ENCODE results near the gene HSD11B1. TPM values are rescaled to one million over a fixed set of nuclear protein-coding genes. Genes with fewer than 3 reads are reported as not detected.

The HSD11B1 gene
- total and polyA plus RNA-seq, 5 donors from 2014 or later: 0.38 to 0.74 (median 0.63) TPM

DNA sequence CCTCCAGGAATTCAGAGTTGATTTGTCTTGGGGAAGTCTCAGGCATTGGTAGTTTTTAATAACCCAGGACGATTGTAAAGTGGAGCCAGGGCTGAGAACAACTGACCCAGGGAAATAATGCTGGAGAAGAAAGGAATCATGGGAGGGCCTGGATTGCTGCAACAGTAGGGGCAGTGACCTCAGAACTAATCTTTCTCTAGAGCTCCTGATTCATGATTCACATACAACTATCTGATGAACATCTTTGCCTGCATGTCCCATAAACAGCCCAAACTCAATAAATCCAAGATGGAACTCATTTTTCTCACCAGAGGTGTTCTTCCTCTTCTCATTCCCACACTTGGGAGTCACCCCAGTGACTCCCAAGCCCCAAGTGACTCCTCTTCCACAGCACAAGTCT lies 37.5 kb upstream of the HSD11B1 start:
- H3K36me3 Mint-ChIP-seq: peaks cover 3% of the 10 kb centered on the region
- Histone ChIP-seq H3K9me3 (ENCODE audit: control insufficient read depth in 2 of 2, low read length in 2 of 2) (no peaks in the 10 kb centered on the region), H3K4me1 (ENCODE audit: control insufficient read depth, insufficient read depth, low read length, poor library complexity, severe bottlenecking) (no peaks in the 10 kb centered on the region), H3K27me3 (ENCODE audit: control insufficient read depth, insufficient read depth, low read length) (peaks cover 9% of the 10 kb centered on the region), H3K27ac (ENCODE audit: insufficient read depth, low read length, poor library complexity, severe bottlenecking) (no peak overlapping the region), H3K4me3 (ENCODE audit: low read depth, low read length) (no peak overlapping the region), H3K36me3 (ENCODE audit: control insufficient read depth, insufficient read depth, low read length) (no peaks in the 10 kb centered on the region)
- H3K4me1 Mint-ChIP-seq: peaks cover 0 to 4% (median 0%) of the 10 kb centered on the region in 4 donors
- no peak overlapping the region for H3K27ac Mint-ChIP-seq
- DNase-seq: no peak
- H3K9me3 Mint-ChIP-seq: peaks cover 0 to 3% (median 0%) of the 10 kb centered on the region in 7 donors
- peaks cover 10% of the 10 kb centered on the region for H3K27me3 Mint-ChIP-seq
- ATAC-seq (ENCODE audit: low read depth in 2 of 2): no peak
- H3K4me3 Mint-ChIP-seq: no peak overlapping the region

DNA sequence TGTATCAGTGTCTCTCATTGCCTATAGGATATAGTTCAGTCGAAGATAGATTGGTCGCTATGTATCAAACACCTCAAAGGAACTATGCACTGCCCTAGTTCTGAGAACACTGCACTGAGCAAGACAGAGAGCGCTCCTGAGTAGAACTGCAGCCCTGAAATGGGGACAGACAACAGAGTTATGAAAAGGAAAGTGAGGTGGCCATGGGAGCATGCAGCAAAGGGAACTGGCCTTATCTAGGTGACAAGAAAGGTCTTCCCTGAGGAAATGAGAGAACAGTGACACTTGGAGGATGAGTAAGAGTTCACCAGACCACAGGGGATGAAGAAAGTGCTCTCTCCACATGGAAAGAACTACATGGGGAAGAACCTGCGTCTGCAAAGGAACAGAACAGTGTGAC lies 36.9 kb upstream of the HSD11B1 start:
- Mint-ChIP-seq H3K27me3 (peaks cover 10% of the 10 kb centered on the region), H3K27ac (no peak overlapping the region), H3K4me3 (no peak overlapping the region), H3K9me3 (peaks cover 0 to 3% (median 0%) of the 10 kb centered on the region in 7 donors), H3K4me1 (peaks cover 0 to 4% (median under 1%) of the 10 kb centered on the region in 4 donors), H3K36me3 (peaks cover 3% of the 10 kb centered on the region)
- no peak for ATAC-seq (ENCODE audit: low read depth in 2 of 2)
- Histone ChIP-seq H3K27ac (ENCODE audit: insufficient read depth, low read length, poor library complexity, severe bottlenecking) (no peak overlapping the region), H3K4me3 (ENCODE audit: low read depth, low read length) (no peak overlapping the region), H3K4me1 (ENCODE audit: control insufficient read depth, insufficient read depth, low read length, poor library complexity, severe bottlenecking) (peaks cover under 1% of the 10 kb centered on the region), H3K9me3 (ENCODE audit: control insufficient read depth in 2 of 2, low read length in 2 of 2) (no peaks in the 10 kb centered on the region), H3K27me3 (ENCODE audit: control insufficient read depth, insufficient read depth, low read length) (peaks cover 10% of the 10 kb centered on the region), H3K36me3 (ENCODE audit: control insufficient read depth, insufficient read depth, low read length) (no peaks in the 10 kb centered on the region)
- no peak for DNase-seq

DNA sequence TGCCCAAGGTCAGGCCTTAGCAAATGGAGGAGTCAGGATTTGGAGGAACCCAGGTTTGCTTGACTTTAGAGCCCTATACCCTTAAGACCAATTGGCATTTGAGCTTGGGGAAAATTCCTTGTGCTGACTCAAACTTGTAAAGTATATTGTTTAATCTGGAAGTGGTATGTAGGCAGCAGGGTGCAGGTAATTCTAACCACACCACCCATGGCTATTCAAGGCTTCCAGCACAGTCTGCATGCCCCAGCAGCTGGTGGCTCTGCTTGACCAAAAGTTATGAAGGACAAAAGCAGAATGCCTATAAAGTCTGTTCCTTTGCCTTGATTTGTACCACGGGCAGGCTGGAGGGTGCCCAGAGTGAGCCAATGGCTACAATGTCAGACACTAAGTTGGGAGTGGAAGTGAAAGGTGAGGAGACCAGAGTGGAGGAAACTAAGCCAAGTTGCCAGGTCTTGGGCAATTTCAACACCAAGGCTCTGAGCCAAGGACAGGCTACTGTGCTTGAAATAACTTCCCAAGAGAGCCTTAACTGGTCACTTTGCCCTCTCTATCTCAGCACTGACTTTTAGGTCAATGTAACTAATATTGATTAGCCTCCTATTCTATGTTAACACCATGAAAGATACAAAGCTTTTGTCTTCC lies 34.1 kb upstream of the HSD11B1 start:
- Mint-ChIP-seq H3K4me1 (peaks cover 0 to 30% (median 21%) of the 10 kb centered on the region in 4 donors), H3K36me3 (no peaks in the 10 kb centered on the region), H3K27ac (no peak overlapping the region), H3K4me3 (no peak overlapping the region), H3K27me3 (peaks cover 27% of the 10 kb centered on the region), H3K9me3 (peaks cover 0 to 5% (median 0%) of the 10 kb centered on the region in 7 donors)
- H3K4me1 ChIP-seq (ENCODE audit: control insufficient read depth, insufficient read depth, low read length, poor library complexity, severe bottlenecking): peaks cover 18% of the 10 kb centered on the region
- H3K9me3 ChIP-seq (ENCODE audit: control insufficient read depth in 2 of 2, low read length in 2 of 2): no peaks in the 10 kb centered on the region
- H3K4me3 ChIP-seq (ENCODE audit: low read depth, low read length): no peak overlapping the region
- no peak for ATAC-seq (ENCODE audit: low read depth in 2 of 2)
- H3K27me3 ChIP-seq (ENCODE audit: control insufficient read depth, insufficient read depth, low read length): peaks cover 21% of the 10 kb centered on the region
- DNase-seq: no peak
- H3K27ac ChIP-seq (ENCODE audit: insufficient read depth, low read length, poor library complexity, severe bottlenecking): no peak overlapping the region
- no peaks in the 10 kb centered on the region for H3K36me3 ChIP-seq (ENCODE audit: control insufficient read depth, insufficient read depth, low read length)

DNA sequence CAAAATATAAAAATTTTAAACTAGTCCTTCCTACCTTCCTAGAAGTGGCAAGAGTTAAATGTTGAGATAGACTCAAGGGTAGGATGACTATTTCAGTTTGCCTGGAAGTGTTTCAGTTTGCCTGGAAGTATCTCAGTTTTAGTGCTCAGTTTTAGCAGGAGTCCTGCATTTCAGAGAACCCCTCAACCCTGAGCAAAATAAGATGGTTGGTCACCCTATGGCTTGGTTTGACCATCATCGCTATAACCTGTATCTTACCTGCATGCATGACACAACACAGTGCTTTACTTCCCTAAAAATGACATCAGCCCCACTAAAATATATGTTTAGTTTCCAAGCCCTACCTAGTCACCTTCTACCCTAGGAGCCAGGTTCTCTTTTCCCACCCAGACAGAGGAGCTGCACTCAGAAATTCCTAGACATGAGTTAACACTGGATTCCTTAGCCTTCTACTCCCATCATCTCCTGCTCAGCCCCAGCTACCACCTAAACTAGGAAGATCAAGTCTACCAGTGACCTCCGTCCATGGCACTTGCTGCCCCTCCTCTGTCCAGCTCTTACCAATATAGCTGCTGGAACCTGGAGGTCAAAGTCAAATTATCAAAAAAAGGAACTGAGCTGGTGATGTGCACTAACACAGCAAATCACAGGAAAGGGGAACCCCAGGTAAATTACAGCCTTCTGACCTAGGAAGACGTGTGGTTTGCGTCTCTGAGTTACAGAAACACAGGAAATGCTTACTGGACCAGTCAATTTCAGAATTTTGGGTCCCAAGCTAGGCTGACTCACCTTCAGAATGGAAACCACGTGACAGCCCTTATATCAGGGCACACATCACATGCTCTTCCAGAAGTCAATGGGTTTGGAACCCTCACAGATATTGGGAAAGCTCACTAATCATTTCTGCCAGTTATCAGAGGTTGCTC lies 31.7 kb upstream of the HSD11B1 start:
- Mint-ChIP-seq H3K4me1 (peaks cover 0 to 38% (median 23%) of the 10 kb centered on the region in 4 donors), H3K9me3 (peaks cover 0 to 8% (median 0%) of the 10 kb centered on the region in 7 donors), H3K4me3 (no peak overlapping the region), H3K27ac (no peak overlapping the region), H3K36me3 (no peaks in the 10 kb centered on the region), H3K27me3 (peaks cover 49% of the 10 kb centered on the region)
- no peaks in the 10 kb centered on the region for H3K9me3 ChIP-seq (ENCODE audit: control insufficient read depth in 2 of 2, low read length in 2 of 2)
- no peaks in the 10 kb centered on the region for H3K36me3 ChIP-seq (ENCODE audit: control insufficient read depth, insufficient read depth, low read length)
- peaks cover 22% of the 10 kb centered on the region for H3K4me1 ChIP-seq (ENCODE audit: control insufficient read depth, insufficient read depth, low read length, poor library complexity, severe bottlenecking)
- DNase-seq (peak in 1 of 3 donors; percentile 54), ATAC-seq (ENCODE audit: low read depth in 2 of 2) (peak; percentile 41 to 54)
- H3K27ac ChIP-seq (ENCODE audit: insufficient read depth, low read length, poor library complexity, severe bottlenecking): no peak overlapping the region
- H3K27me3 ChIP-seq (ENCODE audit: control insufficient read depth, insufficient read depth, low read length): peaks cover 40% of the 10 kb centered on the region
- H3K4me3 ChIP-seq (ENCODE audit: low read depth, low read length): no peak overlapping the region

DNA sequence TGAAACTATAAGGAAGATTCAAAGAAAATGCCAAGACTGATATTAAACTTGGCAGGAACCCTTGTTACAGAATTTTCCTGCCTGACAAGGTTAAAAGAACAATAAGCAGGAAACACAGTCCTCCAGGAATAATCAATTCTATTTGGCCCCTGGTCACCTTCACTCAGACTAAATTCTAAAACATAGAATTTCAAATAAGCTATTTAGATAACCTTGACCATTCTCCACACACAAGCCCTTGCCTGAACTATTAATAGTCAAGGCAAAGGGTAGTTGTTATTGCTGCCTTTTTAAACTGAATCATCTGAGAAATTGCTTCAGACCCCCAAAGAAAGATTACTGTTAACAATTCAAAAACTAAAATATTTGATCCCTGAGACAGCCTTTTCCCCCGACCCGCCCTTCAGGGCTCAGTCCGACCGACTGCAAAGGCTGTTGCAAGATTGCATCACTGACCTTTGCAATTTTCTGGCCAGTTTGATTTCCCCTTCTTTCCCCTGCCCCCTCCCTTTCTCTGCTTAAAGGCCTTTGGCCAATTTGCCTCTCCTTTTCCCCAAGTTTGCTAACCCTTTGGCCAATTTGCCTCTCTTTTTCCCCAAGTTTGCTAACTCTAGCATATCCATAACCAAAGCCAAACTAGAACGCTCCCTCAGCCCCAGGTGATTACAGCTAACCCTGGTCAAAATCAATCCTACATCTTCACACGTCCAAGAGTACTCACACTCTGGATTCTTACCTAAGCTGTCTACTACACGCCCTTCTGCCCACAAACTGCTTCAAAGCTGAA lies 30.8 kb upstream of the HSD11B1 start:
- peaks cover 58% of the 10 kb centered on the region for H3K27me3 Mint-ChIP-seq
- no peaks in the 10 kb centered on the region for H3K36me3 Mint-ChIP-seq
- Histone ChIP-seq H3K4me3 (ENCODE audit: low read depth, low read length) (no peak overlapping the region), H3K27ac (ENCODE audit: insufficient read depth, low read length, poor library complexity, severe bottlenecking) (no peak overlapping the region), H3K4me1 (ENCODE audit: control insufficient read depth, insufficient read depth, low read length, poor library complexity, severe bottlenecking) (peaks cover 22% of the 10 kb centered on the region), H3K36me3 (ENCODE audit: control insufficient read depth, insufficient read depth, low read length) (no peaks in the 10 kb centered on the region), H3K9me3 (ENCODE audit: control insufficient read depth in 2 of 2, low read length in 2 of 2) (no peaks in the 10 kb centered on the region), H3K27me3 (ENCODE audit: control insufficient read depth, insufficient read depth, low read length) (peaks cover 41% of the 10 kb centered on the region)
- peak overlapping the region in 1 of 3 donors; percentile 1 for H3K27ac Mint-ChIP-seq
- no peak overlapping the region for H3K4me3 Mint-ChIP-seq
- ATAC-seq (ENCODE audit: low read depth in 2 of 2) (no peak), DNase-seq (no peak)
- peaks cover 0 to 8% (median 0%) of the 10 kb centered on the region in 7 donors for H3K9me3 Mint-ChIP-seq
- peaks cover 0 to 38% (median 23%) of the 10 kb centered on the region in 4 donors for H3K4me1 Mint-ChIP-seq

DNA sequence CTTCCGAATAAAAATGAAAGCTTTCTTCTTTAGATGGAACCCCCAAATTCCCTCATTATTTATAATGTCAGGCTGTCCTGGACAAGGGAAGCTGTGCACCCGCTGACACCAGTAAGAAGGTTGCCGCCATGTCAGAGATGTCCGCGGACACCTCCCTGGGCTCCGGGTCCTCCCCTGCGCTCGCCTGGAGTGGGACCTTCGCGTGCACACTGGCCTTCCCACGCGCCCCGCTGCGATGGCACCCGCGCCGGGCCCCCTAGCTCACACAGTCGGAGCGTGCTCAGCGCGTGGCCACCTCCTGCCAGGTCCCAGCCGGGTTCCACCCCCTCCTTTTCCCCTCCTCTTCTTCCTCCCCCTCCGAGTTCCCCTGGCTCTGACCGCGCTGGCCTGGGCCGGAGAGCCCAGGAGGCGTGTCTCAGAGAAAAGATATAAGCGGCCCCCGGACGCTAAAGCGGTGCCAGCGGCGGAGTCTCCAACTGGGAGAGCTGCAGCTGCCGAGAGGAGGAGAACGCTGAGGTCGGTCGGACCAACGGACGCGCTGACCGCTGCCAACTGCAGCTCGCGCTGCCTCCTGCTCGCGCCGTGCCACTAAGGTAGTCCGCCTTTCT lies 29.6 kb upstream of the HSD11B1 start, which contains the start of gene G0S2:
G0S2 (plus strand) TSS at position 456 of the 608 bp plus-strand sequence. CDS start 273 bp downstream, outside the sequence.
- H3K27me3 Mint-ChIP-seq: peaks cover 69% of the 10 kb centered on the region
- H3K4me1 Mint-ChIP-seq: peaks cover 0 to 38% (median 23%) of the 10 kb centered on the region in 4 donors

More for the DNA sequence above, 29.6 kb upstream of the HSD11B1 start, which contains the start of gene G0S2:
- Mint-ChIP-seq H3K4me3 (peak within 1 kb of the TSS; percentile 26 to 82 (median 70)), H3K27ac (peak within 1 kb of the TSS in 2 of 3 donors; percentile 1 to 32), H3K9me3 (peaks cover 0 to 8% (median 0%) of the 10 kb centered on the region in 7 donors), H3K36me3 (no peaks in the 10 kb centered on the region)
- H3K9me3 ChIP-seq (ENCODE audit: control insufficient read depth in 2 of 2, low read length in 2 of 2): no peaks in the 10 kb centered on the region
- DNase-seq (no peak), ATAC-seq (ENCODE audit: low read depth in 2 of 2) (peak in 1 of 2 donors; percentile 17)
- H3K4me1 ChIP-seq (ENCODE audit: control insufficient read depth, insufficient read depth, low read length, poor library complexity, severe bottlenecking): peaks cover 22% of the 10 kb centered on the region
- no peak within 1 kb of the TSS for H3K27ac ChIP-seq (ENCODE audit: insufficient read depth, low read length, poor library complexity, severe bottlenecking)
- H3K27me3 ChIP-seq (ENCODE audit: control insufficient read depth, insufficient read depth, low read length): peaks cover 48% of the 10 kb centered on the region
- no peak within 1 kb of the TSS for H3K4me3 ChIP-seq (ENCODE audit: low read depth, low read length)
- no peaks in the 10 kb centered on the region for H3K36me3 ChIP-seq (ENCODE audit: control insufficient read depth, insufficient read depth, low read length)

All from CD4-positive, CD25-positive, alpha-beta regulatory T cell (primary cell).